Mononuclear cell (primary cell): ENCODE measurements around the gene PTN. TPM values are rescaled to one million over a fixed set of nuclear protein-coding genes. Genes with fewer than 3 reads are reported as not detected.

Source experiments
- H3K27me3 ChIP-seq: 2 replicates; pipeline ENCODE4 v1.6.0; 2011; ENCODE audit warnings: low read length, control low read depth; ENCODE audit not compliant: insufficient read depth
- H3K4me1 ChIP-seq: 2 replicates; pipeline ENCODE4 v1.5.1; 2011; ENCODE audit warnings: mild to moderate bottlenecking, low read length, control low read depth; ENCODE audit not compliant: insufficient read depth
- H3K4me3 ChIP-seq: 2 replicates; pipeline ENCODE4 v1.5.1; 2011; ENCODE audit warnings: mild to moderate bottlenecking, low read length, moderate library complexity
- H3K9me3 ChIP-seq: 2 replicates; pipeline ENCODE4 v1.5.1; 2011; ENCODE audit warnings: low read depth, mild to moderate bottlenecking, control low read depth, low read length
- total RNA-seq: library from RNA; depleted of rRNA; stranded (reverse); fragments of >200 nt; gene quantifications from one replicate; pipeline ENCODE4 v1.2.3, GENCODE V29; 2012

PTN gene, protein sequence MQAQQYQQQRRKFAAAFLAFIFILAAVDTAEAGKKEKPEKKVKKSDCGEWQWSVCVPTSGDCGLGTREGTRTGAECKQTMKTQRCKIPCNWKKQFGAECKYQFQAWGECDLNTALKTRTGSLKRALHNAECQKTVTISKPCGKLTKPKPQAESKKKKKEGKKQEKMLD
- not detected for total RNA-seq

DNA sequence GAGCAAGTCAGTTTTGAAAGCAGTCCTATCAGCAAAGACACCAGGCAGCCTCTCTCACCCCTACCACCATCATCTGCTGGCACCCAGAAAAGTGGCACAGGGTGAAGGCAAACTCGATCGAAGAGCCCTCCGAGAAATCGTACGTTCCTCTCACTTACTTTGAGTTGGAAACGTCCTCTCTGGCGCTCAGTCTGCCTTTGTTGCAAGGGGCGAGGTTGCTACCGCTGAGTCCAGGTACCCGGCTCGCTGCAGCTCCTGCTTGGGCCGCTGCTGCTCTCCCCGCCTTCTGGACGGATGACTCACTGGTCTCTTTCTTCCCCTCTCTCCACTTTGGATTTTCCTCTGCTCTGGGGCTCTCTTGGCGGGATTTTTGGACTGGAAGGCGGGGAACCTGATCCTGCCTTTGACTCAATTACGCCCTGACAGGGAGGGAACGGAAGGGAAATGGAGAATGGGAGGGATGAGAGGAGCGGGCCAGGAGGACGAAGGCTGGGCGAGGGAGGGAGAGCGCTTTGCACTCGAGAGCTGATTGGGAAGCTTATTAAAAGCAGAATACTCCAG lies at the start of gene PTN:
Gene PTN, minus strand, starts transcription at position 453 of the 561 bp plus-strand sequence. CDS start 88,760 bp downstream, outside the sequence.
- H3K4me3 ChIP-seq: no peak within 1 kb of the TSS
- H3K27me3 ChIP-seq: peaks cover 2% of the 10 kb centered on the region
- H3K4me1 ChIP-seq: no peaks in the 10 kb centered on the region
- H3K9me3 ChIP-seq: no peaks in the 10 kb centered on the region

DNA sequence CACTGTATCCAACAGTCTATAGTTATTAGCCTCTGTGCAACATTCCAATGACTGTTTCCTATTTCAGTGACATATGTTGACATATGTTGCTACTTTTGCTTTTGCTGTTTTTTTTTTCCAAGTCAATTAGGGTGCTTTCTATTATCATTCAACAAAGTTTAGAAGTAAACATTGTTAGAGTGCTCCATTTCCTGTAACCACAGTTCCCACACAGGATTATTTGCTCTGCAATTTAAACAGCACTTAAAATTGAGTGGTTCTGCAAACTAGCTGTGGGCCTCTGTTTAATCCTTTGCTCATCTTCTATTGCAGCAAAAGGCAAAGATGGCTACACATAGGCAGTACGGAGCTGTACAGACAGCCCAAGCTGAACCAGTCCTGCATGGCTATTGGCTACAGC lies 46.5 kb upstream of the PTN start:
- Histone ChIP-seq H3K9me3 (no peaks in the 10 kb centered on the region), H3K4me1 (no peaks in the 10 kb centered on the region), H3K27me3 (no peaks in the 10 kb centered on the region), H3K4me3 (no peak overlapping the region)

DNA sequence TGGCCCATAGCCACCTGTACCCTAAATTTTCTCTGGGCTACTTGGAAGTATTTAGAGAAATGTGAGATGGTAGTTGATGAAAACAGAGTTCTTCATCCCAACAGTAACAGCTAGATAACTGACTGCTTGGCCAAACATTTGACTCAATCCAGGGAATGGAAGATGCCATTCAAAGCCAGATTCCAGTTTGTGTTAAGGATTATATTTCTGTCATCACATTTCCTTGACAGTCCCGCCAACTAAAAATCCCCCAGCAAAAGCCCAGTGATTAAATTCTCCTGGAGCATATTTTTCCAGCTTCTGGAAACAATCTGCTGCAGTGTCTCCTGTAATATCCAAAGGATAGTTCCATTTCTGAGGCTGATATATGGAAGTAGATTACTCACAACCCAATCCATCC lies 45.4 kb upstream of the PTN start:
- Histone ChIP-seq H3K4me1 (no peaks in the 10 kb centered on the region), H3K27me3 (no peaks in the 10 kb centered on the region), H3K9me3 (no peaks in the 10 kb centered on the region), H3K4me3 (no peak overlapping the region)

DNA sequence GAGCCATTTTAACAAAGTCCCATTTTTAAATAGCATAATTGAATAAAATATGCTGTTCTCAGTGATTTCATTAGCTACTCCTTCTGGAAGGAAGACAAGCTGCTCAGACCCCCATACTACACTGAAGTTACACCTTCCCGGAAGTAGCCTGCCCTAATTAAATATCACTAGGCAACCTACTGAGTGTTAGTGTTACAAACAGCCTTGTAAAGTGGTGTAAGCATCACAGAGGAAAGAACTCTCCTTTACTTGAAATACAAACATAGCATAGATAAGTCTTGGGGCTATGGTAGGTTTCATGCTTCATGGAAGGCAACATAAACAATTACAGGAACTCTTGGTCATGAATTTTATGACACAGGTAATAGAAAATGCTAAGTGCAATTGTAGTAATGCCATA lies 43.4 kb upstream of the PTN start:
- Histone ChIP-seq H3K27me3 (no peaks in the 10 kb centered on the region), H3K4me3 (no peak overlapping the region), H3K9me3 (no peaks in the 10 kb centered on the region), H3K4me1 (no peaks in the 10 kb centered on the region)

- H3K27me3 ChIP-seq: no peaks in the 10 kb centered on the region
- H3K4me1 ChIP-seq: no peaks in the 10 kb centered on the region
- H3K4me3 ChIP-seq: no peak overlapping the region
- H3K9me3 ChIP-seq: no peaks in the 10 kb centered on the region
Observed at GRCh38 chr7:137381045-137381444, 37.5 kb upstream of the PTN start.

GRCh38 chr7:137373507-137373906 lies 30.0 kb upstream of the PTN start:
- Histone ChIP-seq H3K27me3 (no peaks in the 10 kb centered on the region), H3K4me3 (no peak overlapping the region), H3K4me1 (no peaks in the 10 kb centered on the region), H3K9me3 (no peaks in the 10 kb centered on the region)

GRCh38 chr7:137371616-137372015 lies 28.1 kb upstream of the PTN start:
- H3K4me3 ChIP-seq: no peak overlapping the region
- H3K9me3 ChIP-seq: no peaks in the 10 kb centered on the region
- no peaks in the 10 kb centered on the region for H3K4me1 ChIP-seq
- H3K27me3 ChIP-seq: no peaks in the 10 kb centered on the region

DNA sequence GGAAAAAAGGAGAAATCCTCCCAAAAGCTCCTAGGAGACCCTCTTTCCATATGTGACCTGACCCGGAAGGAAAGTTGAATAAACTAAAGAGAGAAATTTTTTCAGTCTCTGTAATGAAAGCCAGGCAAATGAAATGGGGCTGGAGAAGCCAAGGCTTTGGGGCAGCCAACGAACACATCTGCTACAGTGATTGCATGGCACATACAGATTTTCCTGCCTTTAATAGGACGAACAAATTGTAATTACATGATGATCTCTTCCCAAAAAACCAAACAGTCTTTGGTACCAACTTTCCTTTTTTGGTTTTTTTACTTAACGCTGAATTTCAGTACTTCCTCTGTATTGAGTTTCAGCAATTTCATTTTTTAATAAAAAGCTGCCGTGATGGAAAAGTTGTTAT lies 23.5 kb upstream of the PTN start:
- Histone ChIP-seq H3K9me3 (no peaks in the 10 kb centered on the region), H3K4me1 (no peaks in the 10 kb centered on the region), H3K4me3 (no peak overlapping the region), H3K27me3 (no peaks in the 10 kb centered on the region)

GRCh38 chr7:137363683-137364082 lies 20.1 kb upstream of the PTN start:
- H3K9me3 ChIP-seq: peaks cover 6% of the 10 kb centered on the region
- H3K4me1 ChIP-seq: no peaks in the 10 kb centered on the region
- no peak overlapping the region for H3K4me3 ChIP-seq
- H3K27me3 ChIP-seq: no peaks in the 10 kb centered on the region

DNA sequence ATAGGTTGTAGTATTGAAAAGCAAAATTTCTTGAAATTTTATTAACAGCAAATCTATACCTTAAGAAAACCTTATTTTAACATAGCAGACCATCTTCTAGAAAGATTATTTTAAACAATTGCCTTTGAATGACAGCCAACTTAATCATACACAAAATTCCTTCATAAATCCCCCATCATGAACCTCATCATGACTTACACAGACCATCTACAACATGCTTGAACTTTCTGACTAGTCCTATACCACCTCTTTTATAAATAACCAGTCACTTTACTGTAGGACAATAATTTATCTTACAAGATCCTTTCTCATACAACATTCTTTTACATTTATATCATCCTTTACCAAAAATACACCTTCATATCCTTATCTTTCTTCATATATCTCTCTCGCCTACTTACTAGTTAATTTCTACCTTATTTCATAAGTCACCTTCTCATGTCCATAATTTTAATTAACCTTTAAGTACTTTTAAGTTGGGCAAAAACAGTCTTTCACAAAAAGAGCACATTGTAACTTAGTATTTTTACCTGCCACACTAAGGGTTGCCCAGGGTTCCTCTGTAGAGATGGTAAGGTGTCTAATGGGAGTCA lies 16.6 kb upstream of the PTN start:
- Histone ChIP-seq H3K9me3 (peaks cover 6% of the 10 kb centered on the region), H3K4me3 (no peak overlapping the region), H3K27me3 (no peaks in the 10 kb centered on the region), H3K4me1 (no peaks in the 10 kb centered on the region)

DNA sequence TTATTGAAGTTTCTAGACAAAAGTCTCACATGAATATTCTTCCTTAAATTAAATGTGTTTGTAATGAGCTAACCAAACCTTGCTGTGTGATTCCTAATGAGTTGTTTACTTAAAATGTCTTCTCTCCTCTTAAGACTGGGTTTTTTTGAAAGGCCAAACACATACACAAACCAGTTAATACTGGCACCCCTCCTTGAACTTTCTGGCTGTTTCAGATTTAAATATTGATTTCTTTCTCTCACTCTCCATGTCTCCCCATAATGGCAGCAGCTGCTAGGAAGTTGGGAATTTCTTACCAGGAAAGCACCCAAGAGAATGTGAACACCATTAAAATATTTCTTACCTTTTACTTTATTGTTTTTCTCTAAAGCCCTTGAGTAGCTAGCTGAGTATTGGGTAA lies 11.4 kb upstream of the PTN start:
- no peaks in the 10 kb centered on the region for H3K9me3 ChIP-seq
- no peaks in the 10 kb centered on the region for H3K27me3 ChIP-seq
- H3K4me3 ChIP-seq: no peak overlapping the region
- H3K4me1 ChIP-seq: no peaks in the 10 kb centered on the region

DNA sequence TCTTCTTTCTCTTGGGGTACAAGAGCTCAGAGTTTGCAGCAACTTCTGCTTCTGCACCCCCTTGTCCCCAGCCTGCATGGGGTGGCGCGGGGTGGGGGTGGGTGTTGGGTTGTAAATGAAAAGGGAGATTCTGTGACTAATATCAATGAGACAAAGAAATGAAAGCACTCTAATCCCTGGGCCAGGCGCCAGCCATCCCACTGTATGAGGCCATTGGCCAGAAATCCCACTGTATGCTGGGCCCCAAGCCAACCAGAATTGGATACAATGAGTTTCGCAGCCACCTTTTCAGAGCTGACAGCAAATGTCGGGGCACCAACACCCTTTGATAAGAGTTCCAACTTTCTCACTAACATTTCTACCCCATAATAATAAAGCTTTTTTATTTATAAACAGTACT lies 10.9 kb upstream of the PTN start:
- Histone ChIP-seq H3K4me1 (no peaks in the 10 kb centered on the region), H3K27me3 (no peaks in the 10 kb centered on the region), H3K4me3 (no peak overlapping the region), H3K9me3 (no peaks in the 10 kb centered on the region)

GRCh38 chr7:137351941-137352340 lies 8.4 kb upstream of the PTN start:
- Histone ChIP-seq H3K4me1 (no peaks in the 10 kb centered on the region), H3K27me3 (no peaks in the 10 kb centered on the region), H3K9me3 (no peaks in the 10 kb centered on the region), H3K4me3 (no peak overlapping the region)

- H3K4me3 ChIP-seq: no peak overlapping the region
- peaks cover 2% of the 10 kb centered on the region for H3K27me3 ChIP-seq
- H3K4me1 ChIP-seq: no peaks in the 10 kb centered on the region
- no peaks in the 10 kb centered on the region for H3K9me3 ChIP-seq
Observed at GRCh38 chr7:137345799-137346449, 2.4 kb upstream of the PTN start.

DNA sequence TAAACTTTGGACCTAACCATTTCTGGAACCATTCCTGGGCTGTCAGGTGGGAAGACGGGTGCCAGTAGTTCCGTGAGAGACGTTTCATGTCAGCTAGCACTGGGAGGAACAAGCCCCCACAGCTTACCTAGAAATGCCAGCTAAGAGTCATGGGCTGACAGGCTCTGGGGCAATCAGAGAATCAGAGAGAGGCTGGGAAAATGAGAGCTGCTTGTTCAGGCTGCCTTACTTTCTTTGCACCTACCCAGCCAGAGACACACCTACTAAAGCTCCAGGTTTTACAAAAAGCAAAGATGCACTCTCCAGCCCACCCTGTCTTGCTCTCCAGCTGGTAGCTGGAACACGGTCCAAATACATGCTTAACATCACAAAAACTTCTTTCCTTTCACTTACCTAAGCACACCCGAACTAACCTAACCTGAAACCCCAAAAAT lies 688 bp downstream of the PTN start:
- no peak overlapping the region for H3K4me3 ChIP-seq
- no peaks in the 10 kb centered on the region for H3K4me1 ChIP-seq
- H3K9me3 ChIP-seq: no peaks in the 10 kb centered on the region
- peaks cover 2% of the 10 kb centered on the region for H3K27me3 ChIP-seq
